ENCODE data around the gene BAHCC1.

- TF ChIP-seq ISL1 (CRISPR knock-in tag; IDR thresholded peaks at IDR 0.05) (no peak), TSHZ2 (CRISPR knock-in tag; IDR thresholded peaks at IDR 0.05) (no peak), ZNF8 (CRISPR knock-in tag; IDR thresholded peaks at IDR 0.05) (no peak)
Observed at GRCh38 chr17:81456091-81456490, 60.8 kb downstream of the BAHCC1 start.

All from SK-N-SH treated with all-trans-retinoic acid at 6 μM for 48 hours (cell line).